Sigmoid colon (tissue), 7 donors: ENCODE data around the gene ARRDC4. TPM values are rescaled to one million over a fixed set of nuclear protein-coding genes. Genes with fewer than 3 reads are reported as not detected.
A peak's percentile ranks its signal among the peaks of the same experiment; 100 is the strongest.

Source experiments
- DNase-seq: peaks from one replicate; pipeline ENCODE4 v3.0.0-alpha.2; 2019
- H3K27ac ChIP-seq, 4 donors: fragments of 200-600 bp; sonication (generic); one replicate each; pipeline ENCODE4 v1.5.1; 2016 to 2019; ENCODE audit warnings: mild to moderate bottlenecking in 1 of 4
- H3K27me3 ChIP-seq, 3 donors: fragments of 200-600 bp; sonication (generic); one replicate each; pipeline ENCODE4 v1.5.1; 2019; ENCODE audit warnings: mild to moderate bottlenecking in 1 of 3
- H3K36me3 ChIP-seq, 4 donors: fragments of 200-600 bp; sonication (generic); one replicate each; pipeline ENCODE4 v1.5.1; 2016 to 2019
- H3K4me1 ChIP-seq, 4 donors: fragments of 200-600 bp; sonication (generic); one replicate each; pipeline ENCODE4 v1.5.1; 2017 to 2019
- H3K4me3 ChIP-seq, 4 donors: fragments of 200-600 bp; sonication (generic); one replicate each; pipeline ENCODE4 v1.5.1; 2017 to 2019; ENCODE audit warnings: mild to moderate bottlenecking in 2 of 4, moderate library complexity in 1 of 4
- H3K9me3 ChIP-seq, 4 donors: fragments of 200-600 bp in 3 of 4; sonication (generic) in 3 of 4; one replicate each; pipeline versions ENCODE4 v1.5.1 to v1.6.1; 2013 to 2019
- EP300 ChIP-seq, 4 donors: sonication (generic); formaldehyde crosslinking; IDR thresholded peaks; one replicate each; pipeline ENCODE4 v1.6.1; 2017; ENCODE audit warnings: antibody characterized with exemption in 4 of 4
- POLR2A ChIP-seq, 2 donors: fragments of 450-650 bp; IDR thresholded peaks; one replicate each; pipeline ENCODE4 v1.6.1; 2016; ENCODE audit warnings: antibody characterized with exemption in 2 of 2, mild to moderate bottlenecking in 2 of 2, moderate library complexity in 2 of 2
- POLR2AphosphoS5 ChIP-seq, 4 donors: sonication (generic); formaldehyde crosslinking; IDR thresholded peaks; one replicate each; pipeline ENCODE4 v1.6.1; 2017; ENCODE audit warnings: antibody characterized with exemption in 4 of 4
- WGBS, 2 donors: extraction: QIAGEN DNeasy Blood & Tissue Kit; methylation state at CpG; one replicate each; pipeline ENCODE4 v1.1.7; 2013; 5-methylcytosine and 5-hydroxymethylcytosine counted together
- intact Hi-C: fragments of 100-400 bp; cut with DNase I; formaldehyde crosslinking; loops from one replicate; pipeline ENCODE4 v1.15.1; 2023
- polyA plus RNA-seq, 3 donors: library from polyadenylated mRNA; stranded (reverse); fragments of 200-250 nt; gene quantifications; one replicate each; pipeline ENCODE4 v1.2.3, GENCODE V29; 2013
- total RNA-seq, 4 donors: library from RNA; depleted of rRNA; stranded (reverse); fragments of >200 nt; gene quantifications; one replicate each; pipeline ENCODE4 v1.1.0, GENCODE V29; 2016
- TF ChIP-seq, protein P1 (sequence below), 4 experiments: fragments of 450-650 bp in 3 of 4; fragments of 200-600 bp in 1 of 4; IDR thresholded peaks; one replicate each; pipeline ENCODE4 v1.5.1; 2016 to 2019; ENCODE audit warnings: antibody characterized with exemption in 4 of 4, mild to moderate bottlenecking in 3 of 4, moderate library complexity in 2 of 4
- donor health status: healthy with polysubstance abuse.
- donor health status: Bipolar disorder and iron deficiency.
- donor health status: healthy.

Gene ARRDC4
- total and polyA plus RNA-seq, 7 donors = 26.4 to 205 (median 143) TPM

DNA sequence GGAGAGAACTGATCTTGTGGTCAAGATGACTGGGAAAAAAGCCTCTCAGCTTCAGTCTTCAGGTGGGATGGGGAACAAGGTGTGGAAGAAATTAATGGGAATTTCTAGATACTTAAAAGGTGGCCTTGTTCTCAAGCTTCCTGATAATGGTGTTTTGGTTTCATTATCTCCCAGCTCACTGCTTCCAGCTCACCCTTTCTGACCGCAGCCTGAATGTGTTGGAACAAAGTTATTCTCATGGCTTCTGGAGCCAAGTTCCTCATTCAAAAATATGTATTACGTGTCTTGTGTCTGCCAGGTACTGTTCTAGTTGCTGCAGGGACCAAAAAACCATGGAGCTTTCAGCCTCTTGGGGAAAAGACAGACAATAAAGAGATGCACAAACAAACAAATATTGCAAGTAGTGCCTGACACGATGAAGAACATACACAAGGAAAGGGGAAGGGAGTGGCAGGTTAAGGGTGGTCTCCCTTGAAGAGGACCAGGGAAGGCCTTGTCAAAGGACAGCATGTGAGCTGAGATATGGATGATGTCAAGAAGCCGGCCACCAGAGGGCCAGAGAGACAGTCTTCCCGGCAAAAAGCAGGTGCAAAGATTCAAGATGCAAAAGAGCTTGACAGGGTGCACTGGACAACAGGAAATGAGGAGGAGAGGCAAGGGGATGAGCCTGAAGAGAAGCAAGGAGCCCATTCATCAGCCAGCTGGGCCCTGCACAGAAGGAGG lies 35.5 kb downstream of the ARRDC4 start:
- H3K27me3 ChIP-seq = no peaks in the 10 kb centered on the region
- no peaks in the 10 kb centered on the region for H3K36me3 ChIP-seq
- no peaks in the 10 kb centered on the region for H3K9me3 ChIP-seq
- DNase-seq = peak; percentile 74
- peaks cover 0 to 87% (median 72%) of the 10 kb centered on the region in 4 donors for H3K4me1 ChIP-seq
- peak overlapping the region in 1 of 4 donors; percentile 9 for H3K4me3 ChIP-seq
- peak overlapping the region in 3 of 4 donors; percentile 59 to 71 (median 71) for H3K27ac ChIP-seq
- intact Hi-C loops = no loop called here
- 20 to 24% methylated on average over 5 of the region's 5 CpGs for WGBS, 2 donors
- TF ChIP-seq POLR2AphosphoS5 (IDR thresholded peaks at IDR 0.05) = no peak
- TF ChIP-seq, protein P1, sequence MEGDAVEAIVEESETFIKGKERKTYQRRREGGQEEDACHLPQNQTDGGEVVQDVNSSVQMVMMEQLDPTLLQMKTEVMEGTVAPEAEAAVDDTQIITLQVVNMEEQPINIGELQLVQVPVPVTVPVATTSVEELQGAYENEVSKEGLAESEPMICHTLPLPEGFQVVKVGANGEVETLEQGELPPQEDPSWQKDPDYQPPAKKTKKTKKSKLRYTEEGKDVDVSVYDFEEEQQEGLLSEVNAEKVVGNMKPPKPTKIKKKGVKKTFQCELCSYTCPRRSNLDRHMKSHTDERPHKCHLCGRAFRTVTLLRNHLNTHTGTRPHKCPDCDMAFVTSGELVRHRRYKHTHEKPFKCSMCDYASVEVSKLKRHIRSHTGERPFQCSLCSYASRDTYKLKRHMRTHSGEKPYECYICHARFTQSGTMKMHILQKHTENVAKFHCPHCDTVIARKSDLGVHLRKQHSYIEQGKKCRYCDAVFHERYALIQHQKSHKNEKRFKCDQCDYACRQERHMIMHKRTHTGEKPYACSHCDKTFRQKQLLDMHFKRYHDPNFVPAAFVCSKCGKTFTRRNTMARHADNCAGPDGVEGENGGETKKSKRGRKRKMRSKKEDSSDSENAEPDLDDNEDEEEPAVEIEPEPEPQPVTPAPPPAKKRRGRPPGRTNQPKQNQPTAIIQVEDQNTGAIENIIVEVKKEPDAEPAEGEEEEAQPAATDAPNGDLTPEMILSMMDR (IDR thresholded peaks at IDR 0.05) = peak in 3 of 4 experiments; percentile 8 to 47 (median 24)

DNA sequence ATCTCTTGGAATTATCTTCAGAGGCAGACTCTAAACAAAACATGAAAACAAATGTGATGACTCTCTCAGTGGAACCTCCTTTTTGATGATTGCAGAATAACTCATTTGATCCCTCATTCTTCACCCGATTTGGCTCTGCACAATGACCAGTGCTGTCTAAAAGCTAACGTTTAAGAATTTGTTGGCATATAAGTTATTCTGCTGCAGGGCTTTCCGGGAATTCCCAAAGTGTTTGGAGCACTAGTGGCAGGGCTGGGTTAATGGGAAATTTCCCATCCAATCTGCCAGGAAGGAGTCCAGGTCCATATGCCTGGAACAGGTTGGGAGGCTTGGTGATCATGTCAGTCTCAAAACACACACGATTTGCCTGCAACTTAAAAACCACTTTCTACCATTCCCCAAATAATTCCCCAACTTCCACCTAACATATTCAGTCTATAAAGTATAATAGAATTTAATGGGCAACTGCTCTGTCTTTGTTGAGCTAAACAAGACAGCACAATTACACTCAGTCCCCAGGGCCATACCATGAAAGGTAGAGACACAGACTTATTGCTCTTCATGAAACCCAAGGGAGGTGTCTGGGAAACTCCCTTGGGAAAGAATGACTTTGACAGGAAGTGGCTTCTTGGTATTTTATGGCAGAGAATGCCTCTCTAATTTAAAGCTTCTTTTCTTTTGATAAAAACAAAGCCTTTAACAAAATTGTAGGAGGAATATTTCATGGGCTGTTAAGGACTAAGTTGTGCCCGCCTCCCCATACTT lies 38.0 kb downstream of the ARRDC4 start:
- intact Hi-C loops = no loop called here
- 75 to 79% methylated on average over 5 of the region's 5 CpGs for WGBS, 2 donors
- H3K4me3 ChIP-seq = no peak overlapping the region
- no peaks in the 10 kb centered on the region for H3K27me3 ChIP-seq
- no peaks in the 10 kb centered on the region for H3K9me3 ChIP-seq
- DNase-seq = no peak
- no peaks in the 10 kb centered on the region for H3K36me3 ChIP-seq
- TF ChIP-seq EP300 (IDR thresholded peaks at IDR 0.05) (no peak), POLR2A (IDR thresholded peaks at IDR 0.05) (no peak), POLR2AphosphoS5 (IDR thresholded peaks at IDR 0.05) (no peak)
- TF ChIP-seq, protein P1 (IDR thresholded peaks at IDR 0.05) = no peak
- H3K4me1 ChIP-seq = peaks cover 0 to 86% (median 67%) of the 10 kb centered on the region in 4 donors
- H3K27ac ChIP-seq = peak overlapping the region in 3 of 4 donors; percentile 29 to 71 (median 71)

DNA sequence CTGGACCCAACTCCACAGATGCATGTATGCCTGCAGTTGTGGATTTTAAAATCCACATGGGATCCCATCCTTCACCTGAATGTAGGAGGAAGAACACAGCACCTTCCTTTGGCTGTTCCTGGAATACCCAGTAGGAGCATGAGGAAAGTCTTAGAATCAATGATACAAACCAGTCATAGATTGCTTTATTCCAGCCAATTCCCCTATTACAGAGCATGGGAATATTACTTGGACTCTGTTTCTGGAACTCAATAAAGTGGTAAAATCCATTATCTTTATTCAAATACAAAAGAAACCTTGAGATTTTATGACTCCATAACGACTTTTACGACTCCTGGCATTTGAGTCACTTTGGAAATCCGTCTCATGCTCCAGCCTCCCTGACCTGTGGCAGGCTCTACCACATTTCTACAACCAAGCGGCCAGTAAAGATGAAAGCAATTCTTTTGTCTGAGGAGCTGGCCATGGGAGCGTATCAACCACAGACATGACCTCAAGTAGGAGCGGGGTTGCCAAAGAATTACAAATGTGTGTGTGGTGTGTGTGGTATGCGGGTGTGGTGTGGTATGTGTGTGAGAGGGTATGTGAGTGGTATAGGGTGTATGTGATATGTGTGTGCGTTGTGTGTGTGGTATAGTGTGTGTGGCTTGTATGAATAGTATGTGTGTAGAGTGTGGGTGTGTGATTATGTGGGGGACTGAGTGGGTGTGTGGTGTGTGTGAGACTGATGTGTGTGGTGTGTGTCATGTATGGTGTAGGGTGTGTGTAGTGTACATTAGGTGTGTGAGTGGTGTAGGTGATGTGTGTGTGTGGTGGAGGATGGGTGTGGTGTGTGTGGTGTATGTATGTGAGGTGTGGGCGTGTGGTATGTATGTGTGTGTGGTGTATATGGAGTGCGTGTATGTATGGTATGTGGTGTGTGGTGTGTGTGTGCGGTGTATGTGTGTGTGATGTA lies 40.0 kb downstream of the ARRDC4 start:
- intact Hi-C loops = no loop called here
- WGBS, 2 donors = 27 to 68% methylated on average over 11 of the region's 11 CpGs
- no peak overlapping the region for H3K4me3 ChIP-seq

DNA sequence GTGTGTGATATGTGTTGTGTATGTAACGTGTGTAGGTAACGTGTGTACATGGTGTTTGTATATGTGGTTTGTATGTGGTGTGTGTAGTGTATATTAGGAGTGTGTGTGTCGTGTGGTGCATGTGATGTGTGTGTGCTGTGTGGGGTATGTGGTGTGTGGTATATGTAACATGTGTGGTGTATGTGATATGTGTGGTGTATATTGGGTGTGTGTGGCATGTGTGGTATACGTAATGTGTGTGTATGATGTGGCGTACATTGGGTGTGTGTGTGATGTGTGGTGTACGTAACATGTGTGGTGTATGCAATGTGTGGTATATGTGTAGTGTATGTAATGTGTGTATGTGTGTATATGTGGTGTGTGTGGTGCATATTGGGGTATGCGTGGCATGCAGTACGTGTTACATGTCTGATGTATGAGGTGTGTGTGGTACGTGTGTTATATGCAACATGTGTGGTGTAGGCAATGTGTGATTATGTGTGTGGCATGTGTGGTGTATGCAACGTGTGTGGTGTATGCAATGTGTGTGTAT lies 41.2 kb downstream of the ARRDC4 start:
- 96 to 97% methylated on average over 10 of the region's 10 CpGs for WGBS, 2 donors
- Histone ChIP-seq H3K4me1 (peaks cover 0 to 89% (median 74%) of the 10 kb centered on the region in 4 donors), H3K36me3 (no peaks in the 10 kb centered on the region), H3K27ac (peak overlapping the region in 2 of 4 donors; percentile 71 to 93), H3K27me3 (no peaks in the 10 kb centered on the region), H3K4me3 (no peak overlapping the region), H3K9me3 (no peaks in the 10 kb centered on the region)
- DNase-seq = no peak
- TF ChIP-seq POLR2A (IDR thresholded peaks at IDR 0.05) (no peak), POLR2AphosphoS5 (IDR thresholded peaks at IDR 0.05) (no peak), EP300 (IDR thresholded peaks at IDR 0.05) (no peak)
- TF ChIP-seq, protein P1 (IDR thresholded peaks at IDR 0.05) = no peak
- intact Hi-C loops = no loop called here

More for the DNA sequence above, 40.0 kb downstream of the ARRDC4 start:
- Histone ChIP-seq H3K4me1 (peaks cover 0 to 89% (median 71%) of the 10 kb centered on the region in 4 donors), H3K27ac (peak overlapping the region in 3 of 4 donors; percentile 57 to 71 (median 71)), H3K9me3 (no peaks in the 10 kb centered on the region), H3K36me3 (no peaks in the 10 kb centered on the region), H3K27me3 (no peaks in the 10 kb centered on the region)
- TF ChIP-seq, protein P1 (IDR thresholded peaks at IDR 0.05) = no peak
- TF ChIP-seq POLR2AphosphoS5 (IDR thresholded peaks at IDR 0.05) (no peak), POLR2A (IDR thresholded peaks at IDR 0.05) (no peak), EP300 (IDR thresholded peaks at IDR 0.05) (no peak)
- DNase-seq = no peak
